ENCODE measurements around the gene COL13A1. TPM values are rescaled to one million over a fixed set of nuclear protein-coding genes. Genes with fewer than 3 reads are reported as not detected.

The COL13A1 gene
- total RNA-seq, 1 experiment from 2014 or later: 5.9 TPM

- ChIA-PET POLR2A (no interaction called here), RAD21 (ENCODE audit: low non-redundant PET in 1 of 2, low total read pairs in 2 of 2, uncharacterized antibody in 2 of 2, unreplicated experiment in 2 of 2) (interaction anchor here in 1 of 2 experiments (1.2 kb wide), 1 partner anchor 171 kb away, joined by 5 read pairs; no protein-coding TSS in a partner anchor), CTCF (interaction anchor here (0.5 to 4.1 kb wide), 19 partner anchors 8 to 311 kb away, joined by 3 to 46 read pairs (median 6); partner anchors contain the start of genes COL13A1 and TYSND1)
- no TSS peak for BruUV-seq (replicated peaks)
- H3K4me1 ChIP-seq (ENCODE audit: control insufficient read depth in 1 of 2, insufficient read depth in 2 of 2, low read length in 2 of 2): no peaks in the 10 kb centered on the region
- DNase-seq (ENCODE audit: low read depth, low spot score) (no peak), ATAC-seq (no peak)
- H3K27me3 ChIP-seq (ENCODE audit: insufficient read depth, low read length): no peaks in the 10 kb centered on the region
- H2AFZ ChIP-seq (ENCODE audit: low read depth, low read length, poor library complexity, severe bottlenecking): no peak overlapping the region
- H3K27ac ChIP-seq (ENCODE audit: low read depth, low read length): no peak overlapping the region
- no peak overlapping the region for H3K4me3 ChIP-seq (replicated peaks in 1 of 2; ENCODE audit: low read depth in 1 of 2, low read length in 2 of 2)
- no peaks in the 10 kb centered on the region for H4K20me1 ChIP-seq (ENCODE audit: insufficient read depth)
- H3K36me3 ChIP-seq (ENCODE audit: control insufficient read depth in 1 of 2, insufficient read depth in 2 of 2, low read length in 2 of 2): no peaks in the 10 kb centered on the region
- intact Hi-C loops (cut with micrococcal nuclease): loop anchor here (5.0 to 10.0 kb wide), 2 partner anchors 73 to 170 kb away; no protein-coding TSS in a partner anchor
- no peaks in the 10 kb centered on the region for H3K79me2 ChIP-seq (ENCODE audit: insufficient read depth, low read length)
- no peak overlapping the region for H3K9ac ChIP-seq (ENCODE audit: low read length)
- no peaks in the 10 kb centered on the region for H3K9me2 ChIP-seq (ENCODE audit: insufficient read depth)
- no peaks in the 10 kb centered on the region for H3K9me3 ChIP-seq (ENCODE audit: control insufficient read depth in 1 of 2, insufficient read depth in 1 of 2, low read depth in 1 of 2, low read length in 2 of 2)
- H3K4me2 ChIP-seq (ENCODE audit: low read length): no peak overlapping the region
- TF ChIP-seq SRF (IDR thresholded peaks at IDR 0.05; ENCODE audit: low read depth) (no peak), EZH2 (IDR thresholded peaks at IDR 0.05) (no peak), POLR2AphosphoS5 (IDR thresholded peaks at IDR 0.05; ENCODE audit: low read depth, low read length) (no peak)
- TF ChIP-seq, protein P1, sequence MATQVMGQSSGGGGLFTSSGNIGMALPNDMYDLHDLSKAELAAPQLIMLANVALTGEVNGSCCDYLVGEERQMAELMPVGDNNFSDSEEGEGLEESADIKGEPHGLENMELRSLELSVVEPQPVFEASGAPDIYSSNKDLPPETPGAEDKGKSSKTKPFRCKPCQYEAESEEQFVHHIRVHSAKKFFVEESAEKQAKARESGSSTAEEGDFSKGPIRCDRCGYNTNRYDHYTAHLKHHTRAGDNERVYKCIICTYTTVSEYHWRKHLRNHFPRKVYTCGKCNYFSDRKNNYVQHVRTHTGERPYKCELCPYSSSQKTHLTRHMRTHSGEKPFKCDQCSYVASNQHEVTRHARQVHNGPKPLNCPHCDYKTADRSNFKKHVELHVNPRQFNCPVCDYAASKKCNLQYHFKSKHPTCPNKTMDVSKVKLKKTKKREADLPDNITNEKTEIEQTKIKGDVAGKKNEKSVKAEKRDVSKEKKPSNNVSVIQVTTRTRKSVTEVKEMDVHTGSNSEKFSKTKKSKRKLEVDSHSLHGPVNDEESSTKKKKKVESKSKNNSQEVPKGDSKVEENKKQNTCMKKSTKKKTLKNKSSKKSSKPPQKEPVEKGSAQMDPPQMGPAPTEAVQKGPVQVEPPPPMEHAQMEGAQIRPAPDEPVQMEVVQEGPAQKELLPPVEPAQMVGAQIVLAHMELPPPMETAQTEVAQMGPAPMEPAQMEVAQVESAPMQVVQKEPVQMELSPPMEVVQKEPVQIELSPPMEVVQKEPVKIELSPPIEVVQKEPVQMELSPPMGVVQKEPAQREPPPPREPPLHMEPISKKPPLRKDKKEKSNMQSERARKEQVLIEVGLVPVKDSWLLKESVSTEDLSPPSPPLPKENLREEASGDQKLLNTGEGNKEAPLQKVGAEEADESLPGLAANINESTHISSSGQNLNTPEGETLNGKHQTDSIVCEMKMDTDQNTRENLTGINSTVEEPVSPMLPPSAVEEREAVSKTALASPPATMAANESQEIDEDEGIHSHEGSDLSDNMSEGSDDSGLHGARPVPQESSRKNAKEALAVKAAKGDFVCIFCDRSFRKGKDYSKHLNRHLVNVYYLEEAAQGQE (IDR thresholded peaks at IDR 0.05; ENCODE audit: low read depth): no peak
These were observed 155.7 kb downstream of the COL13A1 start for GRCh38 chr10:69957241-69957885.
